WI38 (cell line): ENCODE results near the gene HHAT.

ENCODE experiments used
- H3K4me3 ChIP-seq: 2 replicates; pipeline ENCODE4 v1.5.1; 2011; ENCODE audit warnings: low read depth, mild to moderate bottlenecking, control low read depth, low read length
- CTCF ChIP-seq: IDR thresholded peaks from 2 replicates; pipeline ENCODE4 v1.5.1; 2012; ENCODE audit warnings: low read depth, mild to moderate bottlenecking, control low read depth, low read length

The HHAT gene

GRCh38 chr1:210724768-210725167 is 396.1 kb downstream of the HHAT start:
- TF ChIP-seq CTCF = no peak
- no peak overlapping the region for H3K4me3 ChIP-seq
